Neural cell (in vitro differentiated cells): ENCODE data around the gene CFAP65.

ENCODE experiments used
- EP300 ChIP-seq: fragments of 450-650 bp; conservative IDR thresholded peaks from 2 replicates; pipeline ENCODE4 v1.6.1; 2014; ENCODE audit warnings: antibody characterized with exemption, mild to moderate bottlenecking, moderate library complexity; ENCODE audit not compliant: poor library complexity, severe bottlenecking
- MXI1 ChIP-seq: fragments of 450-650 bp; conservative IDR thresholded peaks from 2 replicates; pipeline ENCODE4 v1.6.1; 2014; ENCODE audit warnings: antibody characterized with exemption, mild to moderate bottlenecking; ENCODE audit not compliant: poor library complexity, severe bottlenecking
- TAF1 ChIP-seq: IDR thresholded peaks from 2 replicates; pipeline ENCODE4 v1.6.1; 2012; ENCODE audit warnings: low read depth
- TF ChIP-seq, protein P1 (sequence below): fragments of 450-650 bp; IDR thresholded peaks from 2 replicates; pipeline ENCODE4 v1.5.1; 2014; ENCODE audit warnings: antibody characterized with exemption, mild to moderate bottlenecking, moderate library complexity; ENCODE audit not compliant: poor library complexity, severe bottlenecking

DNA sequence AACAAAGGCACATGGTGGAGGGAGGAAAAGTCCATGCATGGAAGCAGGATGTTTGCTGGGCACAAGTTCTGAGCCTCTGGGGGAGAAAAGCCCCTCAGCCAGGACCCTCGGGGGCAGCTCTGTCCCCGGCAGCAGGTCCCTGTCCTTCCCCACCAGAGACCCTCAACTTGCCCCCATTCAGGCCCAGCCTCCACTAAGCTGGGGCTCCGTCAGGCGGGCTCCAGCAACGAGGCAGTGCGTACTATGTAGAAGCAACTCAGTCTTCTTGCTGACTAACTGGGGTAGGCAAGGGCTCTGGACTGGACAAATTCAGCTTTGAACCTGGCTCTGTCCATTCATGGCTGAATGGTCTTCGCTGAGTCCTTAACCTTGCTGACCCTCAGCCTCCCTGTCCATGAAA, 23.0 kb downstream of the CFAP65 start:
- TF ChIP-seq, protein P1, sequence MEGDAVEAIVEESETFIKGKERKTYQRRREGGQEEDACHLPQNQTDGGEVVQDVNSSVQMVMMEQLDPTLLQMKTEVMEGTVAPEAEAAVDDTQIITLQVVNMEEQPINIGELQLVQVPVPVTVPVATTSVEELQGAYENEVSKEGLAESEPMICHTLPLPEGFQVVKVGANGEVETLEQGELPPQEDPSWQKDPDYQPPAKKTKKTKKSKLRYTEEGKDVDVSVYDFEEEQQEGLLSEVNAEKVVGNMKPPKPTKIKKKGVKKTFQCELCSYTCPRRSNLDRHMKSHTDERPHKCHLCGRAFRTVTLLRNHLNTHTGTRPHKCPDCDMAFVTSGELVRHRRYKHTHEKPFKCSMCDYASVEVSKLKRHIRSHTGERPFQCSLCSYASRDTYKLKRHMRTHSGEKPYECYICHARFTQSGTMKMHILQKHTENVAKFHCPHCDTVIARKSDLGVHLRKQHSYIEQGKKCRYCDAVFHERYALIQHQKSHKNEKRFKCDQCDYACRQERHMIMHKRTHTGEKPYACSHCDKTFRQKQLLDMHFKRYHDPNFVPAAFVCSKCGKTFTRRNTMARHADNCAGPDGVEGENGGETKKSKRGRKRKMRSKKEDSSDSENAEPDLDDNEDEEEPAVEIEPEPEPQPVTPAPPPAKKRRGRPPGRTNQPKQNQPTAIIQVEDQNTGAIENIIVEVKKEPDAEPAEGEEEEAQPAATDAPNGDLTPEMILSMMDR, result no peak
- TF ChIP-seq MXI1 (no peak), EP300 (no peak), TAF1 (no peak)
